ENCODE results near the gene KRT32. TPM values are rescaled to one million over a fixed set of nuclear protein-coding genes. Genes with fewer than 3 reads are reported as not detected.

KRT32 gene
- total RNA-seq, 1 donor from 2014 or later = not detected

GRCh38 chr17:41415833-41416335, 51.3 kb downstream of the KRT32 start:
- no peak for DNase-seq
- intact Hi-C loops (cut with micrococcal nuclease) = no loop called here
- ATAC-seq = peak; percentile 88

- intact Hi-C loops (cut with micrococcal nuclease) = no loop called here
- ATAC-seq (no peak), DNase-seq (no peak)
Measured at GRCh38 chr17:41415411-41415810, 51.8 kb downstream of the KRT32 start.

- DNase-seq (no peak), ATAC-seq (no peak)
- intact Hi-C loops (cut with micrococcal nuclease) = no loop called here
Measured at GRCh38 chr17:41413982-41414381, 53.2 kb downstream of the KRT32 start.

- ATAC-seq = no peak
- intact Hi-C loops (cut with micrococcal nuclease) = no loop called here
- no peak for DNase-seq
Measured at GRCh38 chr17:41413353-41413957, 53.7 kb downstream of the KRT32 start.

GRCh38 chr17:41411072-41411840, 55.9 kb downstream of the KRT32 start:
- intact Hi-C loops (cut with micrococcal nuclease) = no loop called here
- ATAC-seq = no peak
- DNase-seq = no peak

Small RNAs within 50 kb of the gene (microRNA-seq; reads per million reads assigned to microRNA genes)
- not detected for gene MIR6510 (ENCODE audit: borderline number of aligned reads)

Other genes with a start within 250 kb of the KRT32 start
- gene KRTAP9-2, start 240.7 kb downstream of the KRT32 start, total RNA-seq = not detected
- not detected for gene KRTAP9-3, start 234.9 kb downstream of the KRT32 start, total RNA-seq
- not detected for gene KRTAP9-8, start 229.4 kb downstream of the KRT32 start, total RNA-seq
- gene KRTAP9-4, start 217.7 kb downstream of the KRT32 start, total RNA-seq = not detected
- not detected for gene KRTAP9-9, start 212.0 kb downstream of the KRT32 start, total RNA-seq
- not detected for gene KRTAP9-6, start 202.0 kb downstream of the KRT32 start, total RNA-seq
- not detected for gene KRTAP9-7, start 191.7 kb downstream of the KRT32 start, total RNA-seq
- not detected for gene KRTAP29-1, start 164.5 kb downstream of the KRT32 start, total RNA-seq
- gene KRTAP16-1, start 158.1 kb downstream of the KRT32 start, total RNA-seq = not detected
- not detected for gene KRTAP17-1, start 151.7 kb downstream of the KRT32 start, total RNA-seq
- not detected for gene KRT33A, start 116.6 kb downstream of the KRT32 start, total RNA-seq
- not detected for gene KRT33B, start 97.6 kb downstream of the KRT32 start, total RNA-seq
- gene KRT34, start 85.1 kb downstream of the KRT32 start, total RNA-seq = not detected
- gene KRT31, start 69.8 kb downstream of the KRT32 start, total RNA-seq = not detected
- not detected for gene KRT37, start 42.8 kb downstream of the KRT32 start, total RNA-seq
- gene KRT38, start 26.4 kb downstream of the KRT32 start, total RNA-seq = not detected
- gene KRT35, start 13.8 kb upstream of the KRT32 start, total RNA-seq = not detected
- gene KRT36, start 22.5 kb upstream of the KRT32 start, total RNA-seq = not detected
- not detected for gene KRT13, start 38.2 kb upstream of the KRT32 start, total RNA-seq
- gene KRT15, start 51.5 kb upstream of the KRT32 start, total RNA-seq = 0.32 TPM
- 6.8 TPM for gene KRT19, start 60.9 kb upstream of the KRT32 start, total RNA-seq
- not detected for gene KRT9, start 104.7 kb upstream of the KRT32 start, total RNA-seq
- not detected for gene KRT14, start 119.5 kb upstream of the KRT32 start, total RNA-seq
- gene KRT16, start 145.4 kb upstream of the KRT32 start, total RNA-seq = not detected
- not detected for gene KRT17, start 157.2 kb upstream of the KRT32 start, total RNA-seq
- 1,209 TPM for gene EIF1, start 221.5 kb upstream of the KRT32 start, total RNA-seq
- gene GAST, start 244.9 kb upstream of the KRT32 start, total RNA-seq = not detected